GM19463 (cell line): ENCODE results near the gene DNMT3A.

ENCODE experiments used
- ATAC-seq: cut with Tn5 transposase; IDR thresholded peaks from one replicate; pipeline ENCODE4 v1.9.1; 2021; ENCODE audit warnings: mild to moderate bottlenecking, moderate library complexity; ENCODE audit not compliant: unreplicated experiment

DNMT3A gene

DNA sequence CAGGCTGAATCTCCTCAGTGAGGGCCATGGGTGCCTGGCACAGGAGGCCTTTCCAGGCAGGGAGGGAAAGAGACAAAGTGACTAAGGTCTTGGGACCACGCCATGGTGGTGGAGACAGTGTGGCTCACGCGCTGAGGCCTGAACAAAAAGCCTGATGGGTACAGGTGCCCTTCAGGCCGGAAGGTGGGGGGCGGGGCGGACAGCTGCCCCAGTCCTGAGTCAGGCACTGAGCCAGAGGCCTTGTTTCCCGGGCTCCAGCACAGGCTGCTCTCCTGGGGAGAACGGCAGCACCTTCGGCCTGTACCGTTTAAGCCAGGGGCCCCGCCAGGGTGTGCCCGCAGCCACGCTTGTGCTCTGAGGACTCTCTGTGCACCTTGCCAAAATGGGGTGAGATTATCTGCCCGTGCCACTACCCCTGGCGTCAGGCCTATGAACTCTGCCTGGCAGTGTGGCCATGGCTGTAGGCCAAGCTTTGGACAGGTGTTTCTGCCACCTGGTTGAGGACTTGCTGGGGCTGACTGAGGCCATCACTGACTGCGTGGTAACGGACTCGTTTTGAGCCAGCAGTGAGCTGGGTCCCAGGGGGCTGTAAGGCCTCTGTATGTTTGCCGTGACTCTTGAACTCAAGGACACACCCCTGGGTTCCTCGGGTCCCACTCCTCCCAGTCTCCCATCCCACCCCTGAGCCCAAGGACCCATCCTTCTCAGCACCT, 31.7 kb upstream of the DNMT3A start:
- ATAC-seq: no peak

DNA sequence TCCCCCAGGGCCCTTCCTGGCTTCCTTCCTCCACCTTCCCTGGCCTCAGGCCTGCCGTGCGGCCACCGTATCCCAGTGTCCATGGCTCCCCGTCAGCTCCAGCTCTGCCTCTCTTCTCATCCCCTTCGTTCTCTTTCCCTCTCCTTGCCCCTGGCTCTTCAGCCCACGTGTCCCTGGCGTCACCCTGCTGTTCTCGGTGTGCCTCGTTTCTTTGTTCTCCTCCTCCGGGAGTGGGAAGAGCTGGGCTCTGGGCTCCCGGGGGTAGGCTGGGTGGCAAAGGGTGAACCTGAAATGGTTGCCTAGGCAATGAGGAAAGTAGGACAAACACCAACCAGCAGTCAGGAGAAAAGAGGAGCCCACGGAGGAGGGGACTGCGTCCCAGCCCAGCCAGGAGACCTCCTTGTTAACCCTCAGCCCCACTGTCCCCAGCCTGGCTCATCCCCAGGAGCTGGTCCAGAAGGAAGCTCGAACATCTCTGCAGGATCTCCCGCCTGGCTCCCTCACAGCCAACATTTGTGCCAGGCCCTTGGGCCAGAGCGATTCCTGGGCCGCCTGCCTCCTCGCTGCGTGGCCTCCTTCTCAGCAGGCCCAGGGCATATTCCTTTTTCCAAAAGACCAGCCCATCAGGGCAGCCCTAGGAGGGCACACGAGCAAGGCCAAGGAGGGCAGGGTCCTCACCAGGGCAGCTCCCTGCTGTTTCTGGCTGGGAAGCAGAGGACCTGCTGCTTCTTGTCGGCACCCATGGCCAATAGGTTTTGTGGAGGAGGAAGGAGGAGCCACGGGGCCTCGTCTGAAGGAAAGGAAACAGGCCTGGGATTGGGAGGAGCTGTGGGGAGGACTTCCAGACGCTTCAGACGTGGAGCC, 30.9 kb upstream of the DNMT3A start:
- no peak for ATAC-seq

DNA sequence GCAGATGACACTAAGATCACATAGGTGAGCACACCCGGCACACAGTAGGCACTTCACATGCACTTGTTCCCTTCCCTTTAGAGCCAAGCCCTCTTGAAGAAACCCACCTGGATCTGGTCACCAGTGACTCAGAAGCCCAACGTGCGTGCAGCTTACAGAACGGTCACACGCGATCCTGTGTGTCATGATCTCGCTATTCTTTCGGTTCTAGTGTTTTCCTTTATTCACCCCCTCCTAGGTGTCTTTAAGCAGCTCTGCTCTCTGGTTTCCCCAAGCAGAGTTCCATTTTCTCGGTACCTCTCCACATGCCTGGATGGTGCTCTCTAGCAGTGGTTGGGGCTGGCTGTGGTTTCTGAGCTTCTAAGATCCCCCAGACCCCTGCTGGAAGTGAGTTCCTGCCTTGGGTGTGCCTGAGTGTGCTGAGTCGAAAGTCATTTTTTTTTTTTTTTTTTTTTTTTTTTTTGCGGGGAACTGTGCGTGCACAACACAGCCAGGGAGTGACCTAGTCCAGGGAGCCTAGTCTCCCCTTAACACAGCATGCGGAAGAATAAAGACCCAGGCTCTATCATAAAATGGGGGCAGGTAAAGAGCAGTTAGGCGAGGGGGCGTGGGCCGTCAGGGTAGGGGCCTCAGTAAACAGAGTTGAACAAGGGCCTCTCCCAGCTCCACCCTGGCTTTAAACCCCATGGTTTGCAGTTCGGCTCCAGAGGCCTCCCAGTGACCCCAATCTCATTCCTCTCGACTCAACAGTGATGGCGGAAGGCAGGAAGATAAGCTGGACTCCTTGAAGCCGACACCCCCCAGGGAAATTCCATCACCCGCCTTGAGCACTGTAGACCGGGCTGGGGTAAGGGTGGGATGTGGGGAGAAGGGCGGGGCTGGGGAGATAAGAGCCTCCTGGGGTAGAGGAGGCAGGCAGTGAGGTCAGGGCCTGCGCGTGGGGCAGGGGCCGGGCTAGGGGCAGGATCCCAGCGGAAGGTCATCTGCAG, 29.8 kb upstream of the DNMT3A start:
- ATAC-seq: no peak

DNA sequence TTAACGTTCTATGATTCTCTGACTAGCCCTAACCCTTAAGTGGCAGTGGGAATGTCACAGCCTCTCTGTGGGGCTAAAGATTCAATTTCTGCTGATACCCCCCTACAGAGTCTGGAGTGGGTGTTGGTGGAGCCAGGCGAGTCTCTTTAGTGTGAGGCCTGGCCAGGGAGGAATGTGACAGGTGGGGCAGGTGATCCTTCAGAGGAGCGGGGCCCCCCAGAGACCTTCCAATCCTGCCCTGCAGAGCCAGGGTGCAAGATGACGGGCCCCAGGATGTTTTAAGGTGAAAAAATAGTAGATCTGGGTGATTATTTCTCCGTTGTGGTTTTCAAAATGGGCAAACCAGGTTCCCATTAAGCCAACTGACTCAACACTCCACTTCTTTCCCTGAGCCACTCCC, 28.2 kb upstream of the DNMT3A start:
- no peak for ATAC-seq

DNA sequence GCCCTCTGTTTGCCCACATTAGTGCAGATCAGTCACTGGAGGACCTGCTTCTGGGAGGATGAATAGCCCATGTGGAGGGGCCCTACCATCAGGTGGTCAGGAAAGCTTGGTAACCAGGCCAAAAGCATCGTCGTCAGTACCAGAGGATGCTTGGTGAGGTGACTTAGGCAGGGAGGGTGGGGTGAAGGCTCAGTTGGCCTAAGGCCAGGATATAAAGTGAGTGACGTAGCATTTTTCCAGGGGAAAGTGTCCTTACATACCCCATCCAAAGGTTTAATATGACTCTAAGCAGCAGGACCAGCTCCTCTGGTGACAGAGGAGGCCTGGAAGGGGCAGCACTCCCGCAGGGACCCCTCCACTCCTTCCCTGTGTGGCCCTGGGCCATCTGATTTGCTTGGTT, 27.7 kb upstream of the DNMT3A start:
- no peak for ATAC-seq

DNA sequence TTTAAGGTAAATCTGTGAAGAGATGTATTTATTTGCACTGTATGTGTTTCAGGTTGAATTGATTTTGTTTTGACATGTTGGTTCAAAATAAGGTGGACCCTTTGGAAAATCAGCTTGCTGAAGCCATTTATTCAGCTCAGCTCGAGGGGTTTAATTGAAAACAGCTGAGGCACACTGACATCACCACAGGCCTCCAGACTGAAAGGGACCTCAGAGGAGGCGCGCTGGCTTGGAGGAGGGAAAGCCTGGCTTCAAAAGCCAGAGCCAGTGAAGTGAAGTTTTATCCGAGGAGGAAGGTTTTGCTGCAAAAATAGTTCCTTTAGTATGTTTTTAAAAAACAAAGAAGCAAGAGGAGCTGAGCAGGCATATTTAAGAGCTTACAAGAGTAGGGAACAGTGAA, 26.9 kb upstream of the DNMT3A start:
- ATAC-seq: no peak

DNA sequence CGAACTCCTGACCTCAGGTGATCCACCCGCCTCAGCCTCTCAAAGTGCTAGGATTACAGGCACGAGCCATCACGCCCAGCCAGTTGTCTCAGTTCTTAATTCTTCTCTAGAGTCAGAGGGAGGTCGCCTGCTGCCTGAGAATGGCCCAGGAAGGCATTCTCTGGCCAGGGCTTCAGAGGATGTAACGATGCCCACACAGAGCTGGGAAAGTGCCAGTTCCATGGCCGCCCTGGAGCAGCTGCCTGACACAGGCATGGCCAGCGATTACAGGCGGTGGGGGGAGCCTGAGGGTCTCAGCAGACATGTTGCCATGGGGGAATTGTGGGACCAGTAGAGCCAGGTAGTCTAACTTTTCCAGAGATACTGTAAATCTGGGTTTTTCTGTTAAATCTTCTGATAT, 25.6 kb upstream of the DNMT3A start:
- no peak for ATAC-seq

DNA sequence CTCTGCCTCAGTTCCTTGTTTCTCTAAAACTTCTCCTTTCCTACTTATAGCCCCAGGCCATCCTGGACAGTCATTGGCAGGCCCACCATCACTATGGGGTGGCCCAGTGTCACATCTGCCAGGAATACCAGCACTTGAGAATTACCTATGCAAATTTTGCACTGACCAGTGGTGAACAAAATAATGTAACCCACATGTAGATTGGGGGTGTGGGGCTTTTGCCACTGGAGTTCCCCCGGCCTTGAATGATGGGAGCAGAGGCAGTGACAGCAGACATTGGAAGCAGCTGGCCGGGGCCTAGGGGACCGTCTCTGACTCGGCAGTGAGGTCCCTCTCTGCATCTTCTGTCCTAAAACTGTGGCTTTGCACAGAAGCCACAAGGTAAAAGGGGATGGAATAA, 24.9 kb upstream of the DNMT3A start:
- ATAC-seq: no peak

DNA sequence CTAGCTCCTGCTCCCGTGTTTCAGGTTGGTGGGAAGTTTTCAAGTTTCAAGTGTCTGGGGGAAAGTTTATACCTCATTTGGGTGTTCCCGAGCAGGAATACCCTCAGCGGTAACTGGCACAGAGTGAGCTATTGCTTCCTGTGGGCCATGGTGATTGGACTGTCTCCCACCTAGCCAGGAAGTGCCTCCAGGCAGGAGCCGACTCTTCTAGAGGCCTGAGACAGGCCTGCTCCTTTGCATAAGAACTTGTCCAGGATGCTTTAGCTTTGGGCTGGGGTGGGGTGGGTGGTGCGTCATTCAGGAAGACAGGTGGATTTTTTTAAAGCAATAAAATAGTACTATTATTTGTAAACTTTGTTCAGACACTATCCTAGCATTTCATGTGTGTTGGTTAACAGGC, 23.5 kb upstream of the DNMT3A start:
- ATAC-seq: no peak

DNA sequence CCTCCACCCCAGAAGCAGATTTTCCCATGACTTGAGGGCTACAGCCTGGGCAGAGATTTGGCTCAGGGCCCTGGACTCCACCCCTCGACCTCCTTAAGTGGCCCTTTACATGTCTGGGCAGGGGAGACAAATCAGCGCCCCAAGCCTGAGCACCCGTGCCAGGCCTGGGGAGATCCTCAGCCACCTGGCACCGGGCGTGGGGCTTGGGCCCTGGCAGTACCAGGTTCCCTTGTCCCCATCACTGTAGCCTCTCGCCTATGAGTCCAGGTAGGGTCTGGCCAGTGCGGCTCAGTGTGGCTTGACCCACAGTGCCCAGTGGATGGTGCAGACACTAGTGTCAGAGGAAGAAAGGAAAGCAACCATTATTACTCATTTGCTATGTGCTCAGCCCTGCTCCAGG, 22.0 kb upstream of the DNMT3A start:
- ATAC-seq: no peak

DNA sequence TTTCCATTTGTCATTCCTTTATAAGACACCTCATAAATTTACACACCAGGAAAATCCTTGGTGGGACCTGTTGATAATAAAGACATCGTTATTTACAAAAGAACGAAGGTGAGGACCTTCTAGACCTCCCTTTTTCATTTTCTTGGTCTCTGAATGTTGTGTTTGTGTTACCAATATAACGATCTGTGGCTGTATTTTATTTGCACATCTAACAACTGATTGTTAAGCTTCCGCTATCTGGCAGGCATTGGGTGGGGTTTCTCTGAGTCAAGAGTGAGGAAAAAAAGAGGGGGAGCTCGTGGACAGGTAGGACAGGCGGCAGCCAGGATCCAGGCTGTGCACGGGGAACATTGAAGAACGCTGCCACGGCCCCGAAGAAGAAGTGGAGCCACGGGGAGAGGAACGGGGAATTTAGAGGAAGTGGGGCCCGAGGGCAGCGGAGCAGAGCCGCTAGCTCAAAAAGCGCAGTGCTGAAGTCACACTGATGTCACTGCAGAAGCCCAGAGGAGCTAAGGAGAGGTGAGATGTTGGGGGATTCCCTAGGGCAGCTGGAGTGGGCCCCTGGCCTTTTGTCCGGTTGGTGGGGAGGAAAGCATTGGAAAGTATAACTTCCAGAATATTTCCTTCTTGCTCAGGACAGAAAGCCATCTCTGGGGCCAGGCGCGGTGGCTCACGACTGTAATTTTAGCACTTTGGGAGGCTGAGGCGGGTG, 20.9 kb upstream of the DNMT3A start:
- peak; percentile 70 for ATAC-seq

DNA sequence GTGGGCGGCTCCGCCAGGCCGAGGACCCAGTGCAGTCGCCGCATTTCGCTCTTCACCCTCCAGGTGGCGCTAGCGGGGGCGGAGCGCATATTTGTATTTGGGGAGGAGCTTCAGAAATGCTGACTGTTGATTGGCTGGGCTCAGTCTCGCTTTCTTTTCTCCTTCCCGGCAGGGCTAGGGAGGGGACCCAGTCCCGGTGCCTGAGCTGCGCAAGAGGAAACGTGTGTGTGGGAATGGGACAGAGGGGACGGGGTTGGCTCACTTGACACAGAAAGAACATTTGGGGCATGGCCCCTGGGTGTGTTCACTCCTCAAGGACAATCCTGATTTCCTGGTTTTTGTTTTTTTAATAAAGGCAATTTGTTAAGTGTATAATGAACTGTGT, 20.3 kb upstream of the DNMT3A start:
- ATAC-seq: peak; percentile 76

DNA sequence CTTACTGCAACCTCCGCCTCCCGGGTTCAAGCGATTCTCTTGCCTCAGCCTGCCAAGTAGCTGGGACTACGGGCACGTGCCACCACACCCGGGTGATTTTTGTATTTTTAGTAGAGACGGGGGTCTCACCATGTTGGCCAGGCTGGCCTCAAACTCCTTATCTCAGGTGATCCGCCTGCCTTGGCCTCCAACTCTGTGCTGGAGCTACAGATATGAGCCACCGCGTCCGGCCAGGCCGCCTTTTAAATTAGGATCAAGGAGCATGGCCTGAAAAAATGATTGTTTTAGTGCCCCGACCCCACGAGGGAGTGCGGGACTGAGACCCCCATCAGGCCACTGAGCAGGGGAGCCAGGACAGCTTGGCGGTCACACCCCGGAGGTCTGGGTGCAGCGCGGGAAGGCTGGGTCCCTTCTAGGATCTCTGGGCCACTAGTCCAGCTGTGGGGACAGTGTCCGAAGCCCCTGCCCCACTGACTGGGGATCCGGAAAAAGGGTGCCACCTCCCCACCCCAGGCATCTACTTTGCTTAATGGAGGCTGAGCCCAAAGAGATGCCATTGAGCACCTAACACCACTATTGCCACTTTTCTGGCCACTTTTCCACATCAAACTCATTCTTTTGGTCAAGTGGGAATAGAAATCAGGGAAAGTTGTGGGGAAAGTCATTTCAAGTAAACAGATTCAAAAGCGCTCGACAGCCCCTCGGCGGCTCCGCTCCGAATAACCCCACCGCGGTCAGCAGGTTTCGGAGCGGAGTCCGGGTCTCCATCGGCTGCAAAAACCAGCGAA, 19.7 kb upstream of the DNMT3A start:
- ATAC-seq: no peak

DNA sequence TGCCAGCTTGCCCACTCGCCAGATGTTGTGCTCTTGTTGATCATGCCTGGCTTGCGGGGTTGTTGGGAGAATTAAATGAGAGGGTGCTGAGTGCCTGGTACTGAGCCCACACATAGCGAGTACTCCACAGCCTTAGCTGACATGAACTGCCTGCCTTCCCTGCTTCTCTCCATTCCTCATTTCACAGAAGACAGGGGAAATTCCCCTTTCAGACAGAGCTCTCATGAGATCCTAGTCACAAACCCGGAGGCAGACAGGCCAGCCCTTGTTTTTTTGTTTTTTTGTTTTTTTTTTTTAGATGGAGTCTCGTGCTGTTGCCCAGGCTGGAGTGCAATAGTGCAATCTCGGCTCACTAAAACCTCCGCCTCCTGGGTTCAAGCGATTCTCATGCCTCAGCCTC, 17.1 kb upstream of the DNMT3A start:
- ATAC-seq: no peak

DNA sequence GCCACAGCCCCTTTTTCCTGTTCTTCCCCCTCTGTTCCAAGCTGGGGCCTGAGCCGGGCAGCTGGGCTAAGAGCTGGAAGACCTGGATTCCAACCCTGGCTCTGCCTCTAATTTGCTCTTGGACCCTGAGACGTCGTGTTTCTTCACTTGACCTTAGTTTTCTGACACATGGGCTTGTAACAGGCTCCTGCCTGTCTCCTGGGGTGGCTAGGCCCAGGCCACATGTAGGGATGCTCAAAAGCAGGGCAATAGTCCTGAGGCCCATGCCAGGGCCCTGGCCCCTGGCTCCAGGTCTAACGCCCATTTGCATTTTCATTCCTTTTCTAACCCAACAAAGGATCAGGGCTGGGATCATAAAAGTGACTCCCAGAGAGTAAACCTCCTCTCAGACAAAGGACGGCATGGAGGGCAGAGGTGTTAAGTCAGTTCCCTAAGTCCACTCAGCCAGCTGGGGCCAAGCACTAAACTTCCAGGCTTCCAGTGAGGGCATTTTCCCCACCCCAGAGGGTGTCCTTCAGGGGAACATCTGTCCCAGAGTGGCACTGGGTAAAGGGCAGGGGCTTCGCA, 16.6 kb upstream of the DNMT3A start:
- ATAC-seq: no peak

DNA sequence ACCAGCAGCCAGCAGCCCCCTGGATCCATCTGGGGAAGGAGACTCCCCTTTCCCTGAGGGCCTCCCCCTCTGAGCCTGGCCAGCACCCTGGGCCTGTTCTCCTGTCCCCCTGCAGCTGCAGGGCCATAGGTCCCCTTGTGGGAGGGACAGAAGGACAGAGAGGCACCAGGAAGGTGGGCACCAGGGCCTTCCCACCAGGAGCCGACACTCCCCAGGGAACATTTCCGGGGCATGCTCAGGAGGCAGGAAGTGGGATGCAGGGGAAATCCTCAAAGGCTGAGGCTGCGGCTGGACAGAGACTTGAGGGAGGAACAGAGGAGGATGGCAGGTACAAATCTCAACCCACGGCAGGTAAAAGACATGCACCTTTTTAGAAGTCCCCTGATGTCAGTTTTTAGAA, 14.4 kb upstream of the DNMT3A start:
- ATAC-seq: no peak

DNA sequence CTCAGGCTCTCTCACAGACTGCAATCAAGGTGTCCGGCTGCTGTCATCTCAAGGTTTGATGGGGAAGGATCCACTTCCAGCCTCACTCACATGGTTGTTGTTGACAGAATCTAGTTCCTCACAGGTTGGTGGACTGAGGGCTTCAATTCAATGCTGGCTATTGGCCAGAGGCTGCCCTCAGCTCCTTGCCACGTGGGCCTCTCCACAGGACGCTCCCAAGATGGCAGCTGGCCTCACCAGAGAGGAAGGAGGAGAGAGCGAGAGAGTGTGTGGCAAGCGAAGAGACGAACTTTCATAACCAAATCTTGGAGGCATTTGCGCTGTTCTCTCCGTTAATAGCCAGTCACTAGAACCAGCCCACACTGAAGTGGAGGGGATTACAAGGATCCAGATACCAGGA, 13.5 kb upstream of the DNMT3A start:
- ATAC-seq: no peak

DNA sequence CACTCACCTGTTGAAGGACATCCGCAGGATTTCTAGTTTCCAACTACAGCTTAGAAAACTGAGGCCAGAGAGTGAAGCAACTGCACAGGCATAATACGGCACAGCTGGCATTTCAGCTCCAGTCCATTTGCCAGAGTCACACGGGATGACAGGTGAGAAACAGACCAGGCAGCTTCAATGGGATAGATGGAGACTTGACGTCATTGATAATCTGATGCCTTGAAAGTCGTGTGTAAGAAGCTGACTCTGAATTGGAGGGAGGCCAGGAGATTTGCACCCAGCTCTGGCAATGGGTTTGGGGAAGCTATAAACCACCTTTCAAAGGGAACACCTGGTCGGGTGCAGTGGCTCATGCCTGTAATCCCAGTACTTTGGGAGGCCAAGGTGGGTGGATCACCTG, 12.4 kb upstream of the DNMT3A start:
- no peak for ATAC-seq

DNA sequence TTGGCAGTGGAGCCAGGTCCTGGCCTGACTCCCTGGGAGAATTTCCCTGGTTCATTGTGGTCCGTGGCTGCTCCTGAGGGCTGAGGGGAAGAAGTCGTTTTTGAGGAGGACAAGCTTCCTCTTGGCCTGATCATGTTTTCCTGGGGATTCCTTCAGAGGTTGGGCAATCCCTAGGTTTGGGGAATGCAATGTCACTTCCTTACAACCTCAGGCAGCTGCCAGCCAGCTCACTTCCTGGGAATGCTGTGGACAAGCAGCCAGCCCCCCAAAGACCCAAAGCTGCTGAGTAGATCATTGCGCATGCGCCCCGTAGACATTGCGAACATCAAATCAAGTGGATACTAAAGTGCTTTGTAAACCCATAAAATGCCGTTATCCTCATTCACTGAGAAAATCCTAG, 7.7 kb upstream of the DNMT3A start:
- ATAC-seq: no peak

DNA sequence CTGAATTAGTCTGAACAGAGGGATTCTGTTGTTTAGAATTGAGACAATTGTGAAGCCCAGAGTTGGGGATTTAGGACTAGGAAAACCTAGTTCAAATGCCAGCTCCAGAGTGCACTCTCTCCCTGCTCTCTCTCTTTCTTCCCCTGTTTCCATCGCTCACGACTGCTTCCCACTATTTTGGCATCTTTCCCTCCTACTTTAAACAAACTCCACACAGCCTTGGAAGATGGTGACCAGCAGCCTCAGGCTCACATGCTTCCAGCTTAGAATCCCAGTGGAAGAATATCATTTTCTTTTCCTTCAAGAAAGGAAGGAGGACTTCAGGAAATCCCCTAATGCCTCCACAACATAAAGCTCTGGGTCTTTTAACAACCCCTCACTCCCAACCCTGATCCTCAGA, 6.1 kb upstream of the DNMT3A start:
- no peak for ATAC-seq
